ENCODE data around the gene PBX3. TPM values are rescaled to one million over a fixed set of nuclear protein-coding genes. Genes with fewer than 3 reads are reported as not detected.

Gene PBX3
- total RNA-seq, 1 experiment from 2014 or later: 46.0 TPM

- H2BK120ac ChIP-seq (ENCODE audit: low read depth, low read length, poor library complexity, severe bottlenecking): no peak overlapping the region
- TF ChIP-seq CTCF (conservative IDR thresholded peaks at IDR 0.05): no peak
- H3T11ph ChIP-seq (ENCODE audit: low read length): no peak overlapping the region
- no peaks in the 10 kb centered on the region for H3K23me2 ChIP-seq (ENCODE audit: insufficient read length, low read depth, low read length, poor library complexity, severe bottlenecking)
- Mint-ChIP-seq H3K27me3 (ENCODE audit: low read depth) (no peaks in the 10 kb centered on the region; the same call in 1 of the 2 replicates), H3K9me3 (peaks cover 18% of the 10 kb centered on the region in 2 experiments), H3K4me3 (no peak overlapping the region), H3K4me1 (0 out of 4 replicates have a peak, but pooled peaks cover 0 to 4% of the 10 kb centered on the region in 2 experiments), H3K27ac (no peak overlapping the region), H3K36me3 (ENCODE audit: insufficient read depth in 1 of 3, low read depth in 3 of 3) (peaks cover 6 to 8% (median 7%) of the 10 kb centered on the region in 3 experiments)
- WGBS (ENCODE audit: extremely low coverage, insufficient read length, low lambda C conversion rate): no CpG with 5 or more reads among the region's 2 CpGs
- H2AK5ac ChIP-seq (ENCODE audit: insufficient read length, low read length): no peak overlapping the region
- no peaks in the 10 kb centered on the region for H3K9me3 ChIP-seq (ENCODE audit: control insufficient read depth, low read depth, low read length)
- H3K4me2 ChIP-seq (ENCODE audit: insufficient read depth, insufficient read length, low read length): no peak overlapping the region
- no peaks in the 10 kb centered on the region for H3K27me3 ChIP-seq (ENCODE audit: insufficient read depth, low read length)
- no peak overlapping the region for H2AFZ ChIP-seq (ENCODE audit: low read length)
- no peak overlapping the region for H2BK15ac ChIP-seq (ENCODE audit: low read depth, low read length)
- DNase-seq: no peak
- H4K5ac ChIP-seq (ENCODE audit: insufficient read length, low read depth, low read length): no peak overlapping the region
- no peak overlapping the region for H3K23ac ChIP-seq (ENCODE audit: insufficient read length, low read depth, low read length)
- H3K18ac ChIP-seq (ENCODE audit: insufficient read length, low read depth, low read length): no peak overlapping the region
- H4K8ac ChIP-seq (replicated peaks; ENCODE audit: insufficient read length, low read depth, low read length): no peak overlapping the region
- no peaks in the 10 kb centered on the region for H3K4me1 ChIP-seq (ENCODE audit: insufficient read depth, low read length)
- no peak overlapping the region for H4K91ac ChIP-seq (ENCODE audit: insufficient read length, low read depth, low read length)
- H3K9ac ChIP-seq (ENCODE audit: extremely low read depth, insufficient read length, low read length): no peak overlapping the region
- H3K14ac ChIP-seq (ENCODE audit: insufficient read depth, low read length): no peak overlapping the region
- H2BK20ac ChIP-seq (ENCODE audit: low read depth, low read length, poor library complexity, severe bottlenecking): no peak overlapping the region
- H3K4ac ChIP-seq (ENCODE audit: low read depth, low read length): no peak overlapping the region
- no peaks in the 10 kb centered on the region for H3K79me2 ChIP-seq (ENCODE audit: insufficient read depth, low read length)
- H3K79me1 ChIP-seq (ENCODE audit: insufficient read depth, low read depth, low read length, poor library complexity, severe bottlenecking): no peaks in the 10 kb centered on the region
- H2BK5ac ChIP-seq (ENCODE audit: insufficient read length, low read length): no peak overlapping the region
- H3K27ac ChIP-seq (ENCODE audit: insufficient read length, low read depth, low read length): no peak overlapping the region
- H3K56ac ChIP-seq (ENCODE audit: insufficient read length, low read depth, low read length): no peak overlapping the region
- no peak overlapping the region for H2BK12ac ChIP-seq (ENCODE audit: insufficient read length, low read depth, low read length)
- H4K20me1 ChIP-seq (ENCODE audit: control insufficient read depth, insufficient read depth, insufficient read length): no peaks in the 10 kb centered on the region
Observed at GRCh38 chr9:125984461-125984860, 237.3 kb downstream of the PBX3 start.
